Stimulated activated naive B cell treated with anti-CD40 and anti-IgM and Interleukin-4, amounts not matched to agents 10 μg/mL and 1 μg/mL and 100 μg/mL, for 72 hours (primary cell): Measurements from ENCODE around the gene ANO8.
"Not testable (repeated sequence)": the region's sequence is repeated elsewhere in the genome, so short reads cannot be mapped to it uniquely, and the experiment has no call there.

Source experiments
- ATAC-seq, 2 donors: fragments of 150-1000 bp; cut with Tn5 transposase; replicated peaks; 2 replicates each; pipeline ENCODE4 v1.10.0; 2021; ENCODE audit warnings: moderate library complexity in 1 of 2
- DNase-seq: peaks from one replicate; pipeline ENCODE4 v3.0.0; 2021
- H3K27ac Mint-ChIP-seq: one replicate; pipeline ENCODE4 v1.8.0; 2022; ENCODE audit warnings: mild to moderate bottlenecking, mixed read lengths
- H3K27me3 Mint-ChIP-seq, 2 donors: one replicate each; pipeline ENCODE4 v1.8.0; 2022; ENCODE audit warnings: mixed read lengths in 2 of 2
- H3K36me3 Mint-ChIP-seq, 2 donors: one replicate each; pipeline ENCODE4 v1.8.0; 2022; ENCODE audit warnings: mixed read lengths in 2 of 2, mild to moderate bottlenecking in 1 of 2
- H3K4me1 Mint-ChIP-seq, 2 donors: one replicate each; pipeline ENCODE4 v1.8.0; 2022; ENCODE audit warnings: mixed read lengths in 2 of 2, mild to moderate bottlenecking in 1 of 2
- H3K4me3 Mint-ChIP-seq, 2 donors: one replicate each; pipeline ENCODE4 v1.8.0; 2022; ENCODE audit warnings: mild to moderate bottlenecking in 2 of 2, mixed read lengths in 2 of 2, moderate library complexity in 1 of 2
- H3K9me3 Mint-ChIP-seq, 2 donors: one replicate each; pipeline ENCODE4 v1.8.0; 2022; ENCODE audit warnings: mixed read lengths in 2 of 2, mild to moderate bottlenecking in 1 of 2

The ANO8 gene

GRCh38 chr19:17334414-17335409 lies at the start of gene ANO8:
TSS of gene ANO8 (minus strand) at chr19:17334855. CDS start at chr19:17334670, 185 bp downstream.
- ATAC-seq, result peak; percentile 66 to 72
- H3K4me1 Mint-ChIP-seq, result peaks cover 22 to 55% of the 10 kb centered on the region in 2 donors
- peak; percentile 97 for DNase-seq
- peak within 1 kb of the TSS; percentile 85 to 89 for H3K4me3 Mint-ChIP-seq
- H3K27ac Mint-ChIP-seq, result peak within 1 kb of the TSS; percentile 67
- peaks cover 19 to 21% of the 10 kb centered on the region in 2 donors for H3K36me3 Mint-ChIP-seq
- H3K9me3 Mint-ChIP-seq, result peaks cover 0 to 3% of the 10 kb centered on the region in 2 donors
- H3K27me3 Mint-ChIP-seq, result peaks cover 15 to 17% of the 10 kb centered on the region in 2 donors

- ATAC-seq, result no peak
- no peak overlapping the region for H3K27ac Mint-ChIP-seq
- H3K4me1 Mint-ChIP-seq, result peaks cover 18 to 45% of the 10 kb centered on the region in 2 donors
- peaks cover 4 to 8% of the 10 kb centered on the region in 2 donors for H3K36me3 Mint-ChIP-seq
- peaks cover 19 to 33% of the 10 kb centered on the region in 2 donors for H3K27me3 Mint-ChIP-seq
- H3K9me3 Mint-ChIP-seq, result peaks cover 0 to 3% of the 10 kb centered on the region in 2 donors
- DNase-seq, result no peak
- H3K4me3 Mint-ChIP-seq, result no peak overlapping the region
Observed at GRCh38 chr19:17380426-17381138, 45.9 kb upstream of the ANO8 start.

GRCh38 chr19:17379221-17379631 lies 44.6 kb upstream of the ANO8 start:
- peak in 1 of 2 donors; percentile 44 for ATAC-seq
- peaks cover 0 to 3% of the 10 kb centered on the region in 2 donors for H3K9me3 Mint-ChIP-seq

DNA sequence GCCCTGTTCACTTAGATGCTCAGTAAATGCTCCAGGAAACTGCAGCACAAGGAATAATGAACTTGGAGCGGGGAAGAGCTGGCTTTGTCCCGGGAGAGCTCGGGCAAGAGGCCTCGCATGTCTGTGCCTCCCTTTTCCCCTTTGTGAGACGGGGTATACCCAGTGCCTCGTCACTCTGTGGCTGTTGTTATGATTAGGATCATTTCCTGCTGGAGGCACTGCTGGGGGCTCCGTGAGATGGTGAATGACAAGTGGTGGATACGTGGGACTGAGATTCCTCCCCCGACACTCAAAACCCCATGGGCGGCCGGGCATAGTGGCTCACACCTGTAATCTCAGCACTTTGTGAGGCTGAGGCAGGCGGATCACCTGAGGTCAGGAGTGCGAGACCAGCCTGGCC lies 43.6 kb upstream of the ANO8 start:
- H3K36me3 Mint-ChIP-seq, result peaks cover 4 to 8% of the 10 kb centered on the region in 2 donors
- no peak overlapping the region for H3K27ac Mint-ChIP-seq
- DNase-seq, result no peak
- peak in 1 of 2 donors; percentile 38 for ATAC-seq
- peaks cover 18 to 44% of the 10 kb centered on the region in 2 donors for H3K4me1 Mint-ChIP-seq
- H3K9me3 Mint-ChIP-seq, result peaks cover 0 to 3% of the 10 kb centered on the region in 2 donors
- no peak overlapping the region for H3K4me3 Mint-ChIP-seq
- peaks cover 19 to 35% of the 10 kb centered on the region in 2 donors for H3K27me3 Mint-ChIP-seq

More at GRCh38 chr19:17379221-17379631, 44.6 kb upstream of the ANO8 start:
- Mint-ChIP-seq H3K4me3 (peak overlapping the region in 1 of 2 donors; percentile 40), H3K4me1 (peaks cover 18 to 45% of the 10 kb centered on the region in 2 donors), H3K27me3 (peaks cover 19 to 35% of the 10 kb centered on the region in 2 donors), H3K36me3 (peaks cover 4 to 8% of the 10 kb centered on the region in 2 donors), H3K27ac (peak overlapping the region; percentile 44)
- DNase-seq, result no peak

DNA sequence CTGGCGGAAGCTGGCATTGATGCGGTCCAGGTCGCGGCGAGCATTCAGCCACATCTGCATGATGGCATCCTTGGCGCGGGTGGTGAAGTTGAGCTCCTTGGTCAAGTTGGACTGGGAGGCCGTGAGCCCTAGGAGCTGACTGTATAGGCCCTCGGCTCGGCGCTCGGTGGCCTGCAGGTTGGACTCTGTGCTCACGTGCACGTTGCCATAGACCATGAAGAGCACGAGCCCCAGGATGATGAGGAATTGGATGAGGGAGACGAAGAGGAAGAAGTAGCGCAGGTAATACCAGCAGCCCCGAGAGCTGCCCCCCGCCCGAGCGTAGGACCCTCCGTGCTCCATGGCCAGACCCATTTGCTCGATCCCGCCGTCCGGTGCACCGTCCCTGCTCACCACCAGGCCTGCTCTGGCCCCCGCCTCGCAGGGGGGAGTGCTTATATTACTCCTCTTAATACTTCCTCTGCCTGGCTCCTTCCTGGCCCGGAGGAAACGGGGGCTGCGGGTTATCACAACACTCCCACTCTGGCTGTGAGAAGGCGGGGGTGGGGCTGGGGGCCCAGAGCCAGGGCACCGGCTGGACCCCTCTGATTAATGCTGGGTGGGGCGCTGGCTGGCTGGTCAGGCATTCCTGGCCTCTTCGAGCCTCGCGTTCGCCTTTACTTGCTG lies 42.4 kb upstream of the ANO8 start, which contains the start of gene PLVAP:
Gene PLVAP (minus strand): TSS at position 408 of the 666 bp plus-strand sequence. CDS start 54 bp downstream, at position 354.
- no peak for ATAC-seq
- peak within 1 kb of the TSS; percentile 25 for H3K27ac Mint-ChIP-seq
- H3K4me3 Mint-ChIP-seq, result no peak within 1 kb of the TSS
- no peak for DNase-seq
- H3K4me1 Mint-ChIP-seq, result peaks cover 16 to 37% of the 10 kb centered on the region in 2 donors
- H3K9me3 Mint-ChIP-seq, result peaks cover 0 to 3% of the 10 kb centered on the region in 2 donors
- peaks cover 19 to 35% of the 10 kb centered on the region in 2 donors for H3K27me3 Mint-ChIP-seq
- H3K36me3 Mint-ChIP-seq, result peaks cover 4 to 8% of the 10 kb centered on the region in 2 donors

DNA sequence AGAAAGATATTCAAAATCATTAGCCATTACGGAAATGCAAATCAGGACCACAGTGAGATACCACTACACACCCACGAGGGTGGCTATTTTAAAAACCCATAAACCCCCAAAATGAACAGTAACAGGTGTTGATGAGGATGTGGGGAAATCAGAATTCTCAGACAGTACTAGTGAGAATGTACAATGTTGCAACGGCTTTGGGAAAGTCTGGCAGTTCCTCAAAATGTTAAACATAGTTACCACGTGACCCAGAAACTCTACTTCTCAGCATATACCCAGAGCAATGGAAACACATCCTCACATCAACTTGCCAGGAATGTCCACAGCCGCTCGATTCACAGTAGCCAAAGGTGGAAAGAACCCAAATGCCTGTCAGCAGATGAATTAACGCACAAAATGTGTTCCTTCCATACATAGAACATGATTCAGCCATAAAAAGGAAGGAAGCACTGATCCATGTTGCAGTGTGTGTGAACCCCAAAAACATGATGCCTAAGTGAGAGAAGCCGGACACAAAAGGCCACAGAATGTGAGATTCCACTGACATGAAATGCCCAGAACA lies 35.5 kb upstream of the ANO8 start:
- ATAC-seq, result peak; percentile 96 to 99
- H3K27me3 Mint-ChIP-seq, result peaks cover 10% of the 10 kb centered on the region in 2 donors
- peak overlapping the region; percentile 92 for H3K27ac Mint-ChIP-seq
- H3K36me3 Mint-ChIP-seq, result peaks cover 4% of the 10 kb centered on the region in 2 donors
- peak overlapping the region; percentile 38 to 65 for H3K4me3 Mint-ChIP-seq
- peaks cover 12 to 22% of the 10 kb centered on the region in 2 donors for H3K4me1 Mint-ChIP-seq
- DNase-seq, result peak; percentile 54
- H3K9me3 Mint-ChIP-seq, result peaks cover 0 to 4% of the 10 kb centered on the region in 2 donors

- ATAC-seq, result no peak
- Mint-ChIP-seq H3K9me3 (peaks cover 0 to 2% of the 10 kb centered on the region in 2 donors), H3K4me3 (no peak overlapping the region), H3K36me3 (peaks cover 2 to 3% of the 10 kb centered on the region in 2 donors), H3K27me3 (peaks cover 27 to 30% of the 10 kb centered on the region in 2 donors), H3K4me1 (peaks cover 9 to 13% of the 10 kb centered on the region in 2 donors), H3K27ac (no peak overlapping the region)
- no peak for DNase-seq
Observed at GRCh38 chr19:17365361-17365760, 30.7 kb upstream of the ANO8 start.

GRCh38 chr19:17363852-17364605 lies 29.4 kb upstream of the ANO8 start:
- not testable (repeated sequence) for H3K4me1 Mint-ChIP-seq, H3K27ac Mint-ChIP-seq, H3K36me3 Mint-ChIP-seq, H3K9me3 Mint-ChIP-seq, H3K4me3 Mint-ChIP-seq, ATAC-seq, DNase-seq
- peaks cover 31 to 37% of the 10 kb centered on the region in 2 donors for H3K27me3 Mint-ChIP-seq

DNA sequence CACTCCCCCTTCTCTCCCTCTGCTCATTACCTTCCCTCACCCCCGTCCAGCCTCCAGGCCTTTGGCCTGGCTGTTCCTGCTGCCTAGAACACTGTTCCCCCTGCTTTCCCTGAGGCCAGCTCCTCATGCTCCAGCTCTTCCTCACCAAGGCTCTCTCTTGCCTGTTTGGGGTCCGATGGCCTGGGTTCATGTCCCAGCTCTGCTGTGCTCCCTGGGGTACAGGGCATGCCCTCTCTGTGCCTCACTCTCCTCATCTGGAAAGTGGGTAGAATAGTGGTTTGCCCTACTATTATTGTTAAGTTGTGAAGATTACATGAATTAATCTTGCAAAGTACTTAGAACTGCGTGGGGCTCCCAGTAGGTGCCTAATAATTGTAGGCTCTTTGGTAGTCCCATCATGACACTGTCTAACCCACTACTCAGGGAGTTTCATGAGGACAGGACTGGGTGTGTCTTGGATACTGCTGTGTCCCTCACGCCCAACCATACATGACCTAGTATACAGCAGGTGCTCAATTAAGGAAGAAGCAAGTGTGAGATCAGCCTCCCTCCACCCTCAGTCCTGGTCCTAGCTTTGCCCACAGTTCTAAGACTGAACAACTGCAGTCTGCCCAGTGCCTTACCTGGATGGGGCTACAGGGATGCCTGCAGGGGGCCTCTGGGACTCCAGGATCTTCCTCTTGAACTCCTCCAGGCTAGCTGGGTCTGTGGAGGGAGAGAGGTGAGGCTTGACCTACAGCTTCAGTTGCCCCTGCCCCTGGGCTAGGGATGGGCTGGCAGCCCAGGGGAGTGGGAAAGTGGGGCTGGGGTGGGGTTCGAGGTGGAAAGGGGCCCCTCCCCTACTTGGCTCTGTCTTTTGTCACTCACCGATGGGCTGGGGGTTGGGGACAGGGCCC lies 25.5 kb upstream of the ANO8 start:
- ATAC-seq (no peak), DNase-seq (no peak)
- H3K4me1 Mint-ChIP-seq, result no peaks in the 10 kb centered on the region
- H3K27ac Mint-ChIP-seq, result no peak overlapping the region
- no peaks in the 10 kb centered on the region for H3K36me3 Mint-ChIP-seq
- H3K4me3 Mint-ChIP-seq, result no peak overlapping the region
- no peaks in the 10 kb centered on the region for H3K9me3 Mint-ChIP-seq
- H3K27me3 Mint-ChIP-seq, result peaks cover 22 to 27% of the 10 kb centered on the region in 2 donors

DNA sequence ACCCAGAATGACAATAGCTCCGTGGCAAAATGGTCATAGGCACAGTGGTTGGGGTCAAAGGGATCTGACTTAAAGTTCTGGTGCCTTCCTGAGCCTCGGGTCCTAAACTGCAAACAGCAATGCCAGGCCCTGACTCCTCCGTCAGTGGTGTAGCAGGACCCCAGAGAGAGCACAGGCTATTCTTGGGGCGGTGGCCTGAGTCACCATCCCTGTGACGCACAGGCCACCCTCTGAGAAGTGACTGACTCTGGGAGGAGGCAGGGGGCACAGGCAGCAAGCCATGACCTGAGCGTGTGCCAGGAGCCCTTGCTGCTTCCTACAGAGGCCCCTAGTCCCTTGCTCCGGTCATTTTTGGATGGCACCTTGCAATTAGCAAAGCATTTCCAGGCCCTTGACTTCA lies 23.7 kb upstream of the ANO8 start:
- Mint-ChIP-seq H3K4me1 (no peaks in the 10 kb centered on the region), H3K27ac (no peak overlapping the region), H3K9me3 (no peaks in the 10 kb centered on the region), H3K27me3 (peaks cover 21 to 27% of the 10 kb centered on the region in 2 donors), H3K36me3 (no peaks in the 10 kb centered on the region), H3K4me3 (no peak overlapping the region)
- DNase-seq (no peak), ATAC-seq (no peak)

GRCh38 chr19:17357724-17358123 lies 23.1 kb upstream of the ANO8 start:
- Mint-ChIP-seq H3K4me3 (no peak overlapping the region), H3K9me3 (no peaks in the 10 kb centered on the region), H3K27ac (no peak overlapping the region), H3K4me1 (no peaks in the 10 kb centered on the region), H3K36me3 (no peaks in the 10 kb centered on the region), H3K27me3 (peaks cover 25 to 34% of the 10 kb centered on the region in 2 donors)
- no peak for DNase-seq
- no peak for ATAC-seq

DNA sequence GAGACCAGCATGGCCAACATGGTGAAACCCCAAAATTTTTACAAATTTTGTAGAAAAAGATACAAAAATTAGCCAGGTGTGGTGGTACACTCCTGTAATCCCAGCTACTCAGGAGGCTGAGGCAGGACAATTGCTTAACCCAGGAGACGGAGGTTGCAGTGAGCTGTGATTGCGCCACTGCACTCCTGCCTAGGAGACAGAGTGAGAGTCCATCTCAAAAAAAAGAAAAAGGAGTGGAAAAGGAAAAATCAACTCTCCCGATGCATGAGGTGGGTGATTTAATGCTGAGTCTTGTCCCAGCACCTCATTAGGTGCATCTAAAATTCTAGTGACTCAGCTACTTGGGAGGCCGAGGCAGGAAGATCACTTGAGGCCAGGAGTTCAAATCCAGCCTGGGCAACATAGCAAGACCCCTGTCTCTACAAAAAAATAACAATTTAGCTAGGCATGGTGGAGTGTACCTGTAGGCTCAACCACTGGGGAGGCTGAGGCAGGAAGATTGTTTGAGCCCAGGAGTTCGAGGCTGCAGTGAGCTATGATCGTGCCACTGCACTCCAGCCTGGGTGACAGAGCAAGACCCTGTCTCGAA lies 22.5 kb upstream of the ANO8 start:
- ATAC-seq, result no peak
- Mint-ChIP-seq H3K4me3 (no peak overlapping the region), H3K27ac (no peak overlapping the region), H3K9me3 (no peaks in the 10 kb centered on the region), H3K36me3 (no peaks in the 10 kb centered on the region), H3K4me1 (no peaks in the 10 kb centered on the region), H3K27me3 (peaks cover 23 to 35% of the 10 kb centered on the region in 2 donors)
- DNase-seq, result no peak
